Stimulated activated CD4-positive, alpha-beta T cell treated with anti-CD3 and anti-CD28 coated beads, TNF-alpha, amount 100 ng/mL, for 1 hour (primary cell): ENCODE measurements around the gene TXLNG.
"Not testable (repeated sequence)": the region's sequence is repeated elsewhere in the genome, so short reads cannot be mapped to it uniquely, and the experiment has no call there.

ENCODE experiments used
- DNase-seq, 3 donors: peaks; one replicate each; pipeline ENCODE4 v3.0.0-alpha.2; 2020; ENCODE audit warnings: low read depth in 3 of 3, low spot score in 1 of 3

TXLNG gene

DNA sequence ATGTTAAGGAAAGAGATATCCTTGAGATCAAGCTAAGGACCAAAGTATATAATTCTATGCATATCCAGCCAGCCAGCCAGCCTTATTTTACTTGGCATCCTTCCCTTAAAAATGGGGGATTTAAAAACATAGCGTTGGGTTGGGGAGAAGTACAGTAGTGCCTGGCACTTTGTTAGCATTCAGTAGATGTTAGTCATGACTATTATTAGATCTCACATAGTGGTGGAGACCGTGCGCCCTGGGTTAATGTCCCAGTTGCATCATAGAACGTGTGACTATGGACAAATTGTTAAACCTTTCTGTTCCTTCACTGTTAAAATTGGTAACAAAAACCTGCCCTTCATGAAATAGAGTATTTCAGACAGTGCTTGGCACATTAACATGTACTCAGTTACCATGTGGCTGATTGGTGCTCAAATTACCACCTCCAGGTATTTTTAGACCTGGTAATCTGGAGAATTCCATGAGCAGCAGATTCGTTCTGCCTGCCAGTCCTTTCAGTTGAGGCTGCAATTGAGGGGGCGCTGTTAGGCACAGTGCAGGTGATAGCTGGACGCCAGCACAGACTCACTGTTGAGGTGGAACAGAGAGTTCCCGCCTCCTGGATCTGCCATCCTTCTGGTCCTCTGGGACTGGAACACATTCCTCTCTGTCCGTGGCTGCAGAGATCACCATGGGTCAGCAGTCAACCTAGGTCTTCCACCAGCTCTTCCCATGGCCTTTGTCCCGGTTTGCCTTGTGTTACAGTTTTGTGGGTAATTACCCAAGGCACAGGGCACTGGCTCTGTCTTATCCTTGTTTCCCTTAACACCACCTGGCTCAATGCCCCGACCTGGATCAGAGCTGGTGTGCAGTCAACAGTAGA lies 52.2 kb downstream of the TXLNG start:
- no peak for DNase-seq

DNA sequence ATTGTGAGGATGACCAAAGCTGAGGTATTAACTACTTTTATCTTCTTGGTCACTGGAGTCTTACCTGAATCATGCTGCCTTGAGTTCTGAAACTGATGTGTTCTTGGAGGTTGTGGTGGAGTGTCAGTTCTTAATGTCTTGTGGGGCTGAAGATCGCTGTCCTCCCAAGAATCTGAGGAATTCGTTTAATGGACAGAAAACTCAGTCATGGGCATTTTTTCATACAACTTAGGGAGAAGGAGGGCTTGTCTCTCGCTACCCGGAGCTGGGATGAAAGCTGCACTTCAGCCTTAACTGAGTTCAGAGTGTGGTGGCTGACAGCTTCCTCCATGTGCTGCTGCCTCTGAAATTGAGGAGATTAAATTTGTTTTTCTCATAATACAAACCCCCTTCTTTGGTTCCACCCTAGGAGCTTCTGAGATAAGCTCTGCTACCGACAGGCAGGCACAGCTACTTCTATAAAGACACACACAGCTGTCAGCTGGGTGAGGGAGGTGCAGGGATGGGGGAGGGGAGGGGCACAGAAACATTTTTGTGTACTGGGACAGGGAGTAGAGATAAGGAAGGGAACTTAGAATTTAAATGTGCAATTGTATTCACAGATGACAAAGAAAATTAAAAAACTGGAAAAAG lies 53.1 kb downstream of the TXLNG start:
- no peak for DNase-seq

GRCh38 chrX:16839852-16840460 lies 53.7 kb downstream of the TXLNG start:
- DNase-seq, result no peak

- no peak for DNase-seq
Measured at GRCh38 chrX:16842684-16843083, 56.4 kb downstream of the TXLNG start.

GRCh38 chrX:16843208-16843909 lies 57.1 kb downstream of the TXLNG start:
- DNase-seq, result no peak

DNA sequence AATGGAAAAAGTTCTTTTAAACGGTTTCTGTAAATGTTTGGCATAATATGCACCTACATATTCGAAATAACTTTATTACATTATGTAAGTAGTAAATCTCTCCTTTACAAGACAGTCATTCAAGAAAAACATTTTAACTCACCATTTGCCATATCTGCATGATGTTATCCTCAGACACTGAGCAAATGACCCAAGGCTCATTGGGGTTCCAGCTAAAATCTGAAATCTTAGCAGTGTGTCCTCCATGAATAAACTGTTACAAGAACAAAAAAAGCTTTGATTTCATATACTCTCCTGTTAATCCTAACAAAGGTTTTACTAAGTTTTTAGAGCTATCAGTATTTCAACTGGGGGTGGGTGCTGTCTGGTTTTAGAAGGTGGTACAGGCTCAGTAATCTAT lies 59.4 kb downstream of the TXLNG start:
- DNase-seq, result no peak

GRCh38 chrX:16848541-16848940 lies 62.3 kb downstream of the TXLNG start:
- DNase-seq, result no peak

DNA sequence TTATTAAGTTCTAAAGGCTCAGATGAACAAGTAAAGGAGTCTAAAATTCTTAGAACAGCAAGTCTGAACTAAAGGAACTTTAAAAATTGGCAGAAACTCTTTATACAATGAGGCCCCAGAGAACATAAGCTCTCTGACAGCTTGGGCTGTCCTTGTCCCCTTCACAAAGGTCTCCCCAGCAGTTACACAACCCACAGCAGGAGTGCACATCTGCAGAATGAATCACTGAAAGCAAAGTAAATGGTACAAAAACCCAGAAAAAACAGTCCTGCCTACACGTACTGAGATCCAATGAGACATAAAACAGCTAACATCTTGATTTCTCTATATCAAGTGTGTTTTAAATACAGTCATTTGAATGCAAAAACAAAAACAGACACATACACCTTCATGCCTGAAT lies 65.2 kb downstream of the TXLNG start:
- no peak for DNase-seq

GRCh38 chrX:16851827-16852226 lies 65.6 kb downstream of the TXLNG start:
- no peak for DNase-seq

DNA sequence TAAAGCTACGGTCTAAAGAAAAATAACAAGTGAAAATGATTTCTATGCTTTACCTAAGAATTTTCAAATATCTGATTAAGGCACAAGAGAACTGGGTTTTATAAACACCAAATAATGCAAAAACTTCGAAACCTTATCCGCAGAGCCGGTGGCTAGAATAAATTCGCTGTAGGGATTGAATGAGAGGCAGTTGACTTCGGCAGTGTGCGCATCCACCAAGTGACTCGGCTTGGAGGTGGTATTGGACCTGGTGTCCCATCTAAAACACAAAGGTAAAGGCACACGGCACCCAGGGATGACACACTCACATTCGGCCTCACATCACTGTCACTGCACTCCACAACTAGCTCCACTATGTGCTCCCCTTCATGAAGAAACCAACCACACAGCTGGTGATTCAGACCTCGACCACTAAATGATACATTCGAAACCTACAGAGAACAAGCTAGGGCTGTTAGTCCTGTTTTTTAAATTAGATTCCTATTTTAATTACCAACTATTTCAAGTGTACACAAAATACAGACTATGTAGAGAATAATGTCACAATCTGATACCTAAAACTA lies 66.4 kb downstream of the TXLNG start:
- no peak for DNase-seq

DNA sequence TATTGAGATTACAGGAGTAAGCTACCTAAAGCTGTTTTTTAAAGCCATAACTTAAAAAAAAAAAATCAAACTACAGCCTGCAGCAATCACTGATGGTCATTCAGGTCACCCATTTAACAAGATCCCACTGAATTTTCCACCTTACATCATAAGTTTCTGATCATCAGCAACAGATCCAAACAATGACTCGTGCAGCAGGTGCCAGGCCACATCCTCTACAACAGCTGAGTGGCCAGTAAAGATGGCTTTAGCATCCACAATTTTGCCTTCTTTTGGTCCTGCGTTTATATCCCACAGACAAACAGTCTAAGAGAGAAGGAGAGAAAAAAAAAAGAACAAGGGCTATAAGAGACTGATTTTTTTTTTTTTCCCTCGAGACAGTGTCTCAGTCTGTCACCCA lies 67.3 kb downstream of the TXLNG start:
- DNase-seq, result no peak

GRCh38 chrX:16855363-16856075 lies 69.3 kb downstream of the TXLNG start:
- DNase-seq, result no peak

- DNase-seq, result not testable (repeated sequence)
Measured at GRCh38 chrX:16856076-16856404, 69.8 kb downstream of the TXLNG start.

GRCh38 chrX:16856744-16857143 lies 70.5 kb downstream of the TXLNG start:
- no peak for DNase-seq

DNA sequence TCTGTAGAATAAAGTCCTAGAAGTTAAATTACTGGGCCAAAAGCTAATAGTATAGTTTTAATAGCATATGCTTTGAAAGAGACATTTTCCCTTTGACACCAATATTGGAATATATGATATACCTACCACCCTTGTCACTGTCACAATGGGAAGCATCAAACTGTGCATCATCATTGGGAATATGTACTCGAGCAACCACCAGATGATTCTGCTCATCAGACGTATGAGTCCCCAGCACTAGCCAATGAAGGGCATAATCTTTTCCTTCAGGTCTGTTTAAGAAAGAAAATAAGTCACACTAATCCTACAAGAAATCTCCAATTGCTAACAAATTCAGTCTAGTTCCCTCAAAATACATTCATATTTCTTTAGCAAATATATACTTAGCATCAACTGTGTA lies 76.6 kb downstream of the TXLNG start:
- no peak for DNase-seq

DNA sequence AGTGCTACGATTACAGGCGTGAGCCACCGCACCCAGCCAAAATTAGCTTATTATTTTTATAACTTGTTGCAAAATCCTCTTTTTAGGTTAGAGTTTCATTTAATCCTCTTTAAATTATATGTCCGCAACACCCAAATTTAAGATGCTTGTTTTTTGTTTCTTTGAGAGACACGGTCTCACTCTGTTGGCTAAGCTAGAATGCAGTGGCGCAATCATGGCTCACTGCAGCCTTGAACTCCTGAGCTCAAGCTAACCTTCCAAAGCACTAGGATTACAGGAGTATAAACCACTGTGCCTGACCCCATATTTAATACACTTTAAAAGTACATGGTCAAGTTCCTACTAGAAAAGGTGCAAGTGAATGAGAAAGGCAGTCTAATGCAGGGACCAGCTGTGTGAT lies 81.7 kb downstream of the TXLNG start:
- DNase-seq, result no peak

GRCh38 chrX:16868920-16869319 lies 82.7 kb downstream of the TXLNG start:
- DNase-seq, result no peak

DNA sequence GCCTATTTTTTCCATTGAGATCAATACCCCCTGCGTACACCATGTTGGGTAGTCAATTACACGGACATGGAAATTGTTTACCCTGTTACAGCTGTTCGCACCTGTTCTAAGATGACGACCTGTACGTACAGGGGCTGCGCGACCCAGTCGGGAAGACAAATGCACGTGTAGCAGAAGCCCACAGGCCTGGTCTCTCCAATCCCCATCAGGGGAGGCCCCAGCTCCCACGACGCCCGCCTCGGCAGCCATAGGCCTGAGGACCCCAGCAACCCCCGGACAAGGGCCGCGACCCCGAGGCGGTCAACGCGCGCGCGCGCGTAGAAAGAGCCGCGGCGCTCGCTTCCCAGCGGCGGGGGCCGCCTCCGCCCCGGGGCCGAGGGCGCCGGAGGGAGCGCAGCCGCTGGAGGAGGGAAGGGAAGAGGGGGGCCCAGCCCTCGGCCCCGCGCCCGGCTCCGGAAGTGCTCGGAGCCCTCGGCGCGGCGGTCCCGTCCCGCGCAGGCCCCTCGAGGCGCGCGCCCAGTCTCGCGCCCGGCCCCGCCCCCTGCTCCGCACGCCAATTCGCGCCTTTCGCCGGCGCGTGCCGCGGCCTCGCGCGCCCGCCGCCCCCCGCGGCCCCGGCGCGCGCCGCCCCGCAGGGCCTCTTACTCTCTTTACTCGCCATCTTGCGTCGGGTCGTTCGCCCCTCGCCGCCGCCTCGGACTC lies 83.3 kb downstream of the TXLNG start:
- DNase-seq, result peak in 1 of 3 donors; percentile 27

GRCh38 chrX:16870095-16870861 lies 84.0 kb downstream of the TXLNG start, which contains the start of gene RBBP7:
RBBP7 (minus strand) TSS chrX:16870362; CDS start chrX:16870053, 309 bp downstream.
- DNase-seq, result peak; percentile 77 to 92 (median 82)
